Neutrophil (primary cell): ENCODE measurements around the gene TRIM41.

Source experiments
- H3K27ac ChIP-seq: fragments of 200-600 bp; sonication (generic); 2 replicates; pipeline ENCODE4 v1.5.1; 2016; ENCODE audit warnings: mild to moderate bottlenecking, moderate library complexity
- H3K27me3 ChIP-seq: fragments of 200-600 bp; sonication (generic); 2 replicates; pipeline ENCODE4 v1.6.0; 2016; ENCODE audit warnings: mild to moderate bottlenecking
- H3K36me3 ChIP-seq: fragments of 200-600 bp; sonication (generic); 2 replicates; pipeline ENCODE4 v1.5.1; 2017
- H3K4me1 ChIP-seq, 2 experiments: fragments of 200-600 bp in 1 of 2; sonication (generic) in 1 of 2; 1 replicate in 1 of 2; 2 replicates in 1 of 2; pipeline versions ENCODE4 v1.5.1 to v1.6.1; 2013 to 2016; ENCODE audit warnings: low read depth in 1 of 2, low read length in 1 of 2, mild to moderate bottlenecking in 1 of 2, moderate library complexity in 1 of 2; ENCODE audit not compliant: control insufficient read depth in 1 of 2, insufficient read depth in 1 of 2
- H3K4me3 ChIP-seq, 2 experiments: fragments of 200-600 bp in 1 of 2; sonication (generic) in 1 of 2; 1 replicate in 1 of 2; 2 replicates in 1 of 2; pipeline ENCODE4 v1.5.1; 2013 to 2016; ENCODE audit warnings: low read depth in 1 of 2, low read length in 1 of 2, mild to moderate bottlenecking in 1 of 2, moderate library complexity in 1 of 2
- H3K9me3 ChIP-seq: fragments of 200-600 bp; sonication (generic); 2 replicates; pipeline ENCODE4 v1.5.1; 2016
- CTCF ChIP-seq: fragments of 200-600 bp; sonication (generic); IDR thresholded peaks from 2 replicates; pipeline ENCODE4 v1.5.1; 2016; ENCODE audit warnings: antibody characterized with exemption

TRIM41 gene

GRCh38 chr5:181239062-181239663 is 16.1 kb downstream of the TRIM41 start:
- Histone ChIP-seq H3K27me3 (no peaks in the 10 kb centered on the region), H3K4me1 (peaks cover 25 to 26% of the 10 kb centered on the region in 2 experiments), H3K9me3 (no peaks in the 10 kb centered on the region), H3K27ac (no peak overlapping the region), H3K36me3 (peaks cover 80% of the 10 kb centered on the region), H3K4me3 (no peak overlapping the region)
- TF ChIP-seq CTCF: no peak

DNA sequence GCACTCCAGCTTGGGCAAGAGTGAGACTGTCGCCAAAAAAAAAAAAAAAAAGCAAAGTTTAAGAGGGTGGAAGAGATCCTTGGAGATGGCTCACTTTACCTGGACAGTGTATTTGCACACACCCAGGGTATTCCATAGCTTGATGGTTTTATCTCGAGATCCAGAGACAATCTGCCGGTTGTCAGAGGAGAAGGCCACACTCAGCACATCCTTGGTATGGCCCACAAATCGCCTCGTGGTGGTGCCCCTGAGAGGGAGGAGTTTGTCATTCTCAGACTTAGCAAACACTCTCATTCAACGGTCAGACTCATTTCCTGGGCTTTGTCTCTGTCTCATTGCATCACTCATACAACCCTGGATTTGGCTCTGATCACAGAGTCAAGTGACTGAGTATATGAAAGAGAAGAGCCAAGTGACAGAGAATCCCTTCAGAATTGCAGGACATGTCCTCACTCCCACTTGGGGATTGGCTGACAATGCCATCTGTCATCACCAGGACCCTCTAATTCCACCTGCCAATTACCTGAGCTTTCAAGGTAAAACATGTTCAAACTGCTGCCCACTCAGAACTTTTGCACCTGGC is 18.4 kb downstream of the TRIM41 start:
- no peak for TF ChIP-seq CTCF

DNA sequence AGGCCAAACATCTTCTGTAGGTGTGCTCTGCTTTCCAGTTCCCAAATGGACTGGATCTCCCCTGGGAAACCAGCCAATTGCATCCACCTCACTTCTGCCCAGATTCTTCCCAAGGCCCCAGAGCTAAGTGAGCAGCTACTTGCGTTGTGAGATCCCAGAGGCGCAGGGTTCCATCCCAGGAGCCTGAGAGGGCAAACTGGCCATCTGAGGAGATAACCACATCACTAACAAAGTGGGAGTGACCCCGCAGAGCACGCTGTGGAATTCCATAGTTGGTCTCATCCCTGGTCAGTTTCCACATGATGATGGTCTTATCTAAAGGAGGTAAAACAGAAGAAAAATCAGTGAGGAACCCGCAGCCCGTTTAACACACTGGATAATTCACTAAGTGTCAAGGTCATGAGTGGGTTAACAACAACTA is 19.0 kb downstream of the TRIM41 start:
- Histone ChIP-seq H3K36me3 (peaks cover 51% of the 10 kb centered on the region), H3K27ac (peak overlapping the region; percentile 86), H3K27me3 (no peaks in the 10 kb centered on the region), H3K4me1 (peaks cover 49 to 52% of the 10 kb centered on the region in 2 experiments), H3K4me3 (peak overlapping the region; percentile 90 to 99), H3K9me3 (no peaks in the 10 kb centered on the region)
- TF ChIP-seq CTCF: no peak

More for the DNA sequence above, 18.4 kb downstream of the TRIM41 start:
- Histone ChIP-seq H3K27ac (peak overlapping the region; percentile 86), H3K4me1 (peaks cover 45 to 46% of the 10 kb centered on the region in 2 experiments), H3K36me3 (peaks cover 56% of the 10 kb centered on the region), H3K9me3 (no peaks in the 10 kb centered on the region), H3K27me3 (no peaks in the 10 kb centered on the region), H3K4me3 (peak overlapping the region in 1 of 2 experiments; percentile 90)

DNA sequence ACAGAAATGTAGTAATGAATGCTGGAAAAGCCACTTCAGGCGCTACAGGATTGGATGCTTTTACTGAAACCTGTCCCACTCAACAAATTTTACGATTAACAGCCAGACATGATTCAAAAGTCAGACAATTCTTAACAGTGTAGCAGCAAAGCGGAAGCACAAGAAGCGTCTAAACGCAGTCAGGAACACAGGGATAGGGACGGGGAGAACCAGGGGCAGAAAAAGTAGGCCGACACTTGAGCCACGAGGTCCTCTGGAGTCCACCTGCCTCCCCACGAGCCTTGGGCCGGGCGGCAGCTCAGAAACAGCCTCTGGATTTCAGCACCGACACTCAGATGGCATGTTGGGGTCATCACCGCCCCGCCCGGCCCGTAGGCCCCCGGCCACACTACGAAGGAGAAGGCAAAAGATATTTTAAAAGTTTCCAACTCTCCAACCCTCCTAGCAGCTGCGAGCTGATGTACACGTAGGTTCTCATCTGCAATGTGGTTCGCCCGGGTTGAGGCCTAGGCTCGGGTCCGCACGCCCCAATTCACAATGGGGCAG is 20.0 kb downstream of the TRIM41 start:
- Histone ChIP-seq H3K9me3 (no peaks in the 10 kb centered on the region), H3K4me1 (peaks cover 58 to 61% of the 10 kb centered on the region in 2 experiments), H3K4me3 (peak overlapping the region; percentile 90 to 99), H3K27me3 (no peaks in the 10 kb centered on the region), H3K36me3 (peaks cover 40% of the 10 kb centered on the region), H3K27ac (peak overlapping the region; percentile 86)
- no peak for TF ChIP-seq CTCF

DNA sequence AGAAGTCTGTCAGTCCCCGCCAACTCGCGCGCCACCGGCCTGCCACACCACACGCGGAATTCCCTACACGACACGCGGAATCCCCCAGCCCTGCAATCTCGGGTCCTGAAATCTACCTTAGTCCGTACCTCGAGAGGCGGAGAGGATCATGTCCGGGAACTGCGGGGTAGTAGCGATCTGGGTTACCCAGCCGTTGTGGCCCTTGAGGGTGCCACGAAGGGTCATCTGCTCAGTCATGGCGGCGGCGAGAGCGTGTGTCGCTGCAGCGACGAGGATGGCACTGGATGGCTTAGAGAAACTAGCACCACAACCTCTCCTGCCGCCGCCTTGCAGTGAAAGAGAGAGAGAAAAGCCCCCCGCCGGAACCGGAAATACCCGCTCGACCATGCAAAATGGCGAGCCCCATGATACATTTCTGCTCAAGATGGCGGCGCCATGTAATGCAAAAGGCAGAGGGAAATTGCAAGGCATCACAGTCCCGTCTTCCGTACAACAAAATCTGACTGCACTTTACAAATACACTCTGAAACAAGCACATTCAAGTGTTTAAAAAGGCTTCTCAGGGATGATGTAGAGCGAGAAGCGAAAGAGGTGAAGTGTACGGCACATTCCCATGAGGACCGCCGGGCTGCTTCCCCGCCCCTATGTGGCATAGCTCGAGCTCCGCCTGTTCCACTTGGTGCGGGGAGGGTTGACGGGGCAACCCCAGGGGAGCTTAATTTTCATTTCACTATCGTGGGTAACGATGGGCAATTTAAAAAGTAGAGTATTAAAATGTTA is 20.7 kb downstream of the TRIM41 start, which contains the start of gene RACK1:
Gene RACK1 (minus strand): TSS at position 343 of the 780 bp plus-strand sequence. CDS start 106 bp downstream, at position 237.
- peaks cover 34% of the 10 kb centered on the region for H3K36me3 ChIP-seq
- TF ChIP-seq CTCF: no peak

More for the DNA sequence above, 20.7 kb downstream of the TRIM41 start, which contains the start of gene RACK1:
- Histone ChIP-seq H3K27ac (peak within 1 kb of the TSS; percentile 86), H3K4me1 (peaks cover 62 to 65% of the 10 kb centered on the region in 2 experiments), H3K27me3 (no peaks in the 10 kb centered on the region), H3K9me3 (no peaks in the 10 kb centered on the region), H3K4me3 (peak within 1 kb of the TSS; percentile 90 to 99)
